ENCODE data around the gene SDF2L1.
"Not testable (repeated sequence)": the region's sequence is repeated elsewhere in the genome, so short reads cannot be mapped to it uniquely, and the experiment has no call there.

The SDF2L1 gene

GRCh38 chr22:21688706-21689381 is 46.7 kb downstream of the SDF2L1 start:
- DNase-seq: no peak

GRCh38 chr22:21690401-21690801 is 48.3 kb downstream of the SDF2L1 start:
- DNase-seq: no peak

- no peak for DNase-seq
Measured at GRCh38 chr22:21691816-21692215, 49.7 kb downstream of the SDF2L1 start.

- DNase-seq: not testable (repeated sequence)
Measured at GRCh38 chr22:21692856-21693255, 50.8 kb downstream of the SDF2L1 start.

GRCh38 chr22:21693333-21693998 is 51.4 kb downstream of the SDF2L1 start:
- no peak for DNase-seq
